ENCODE data around the gene FATE1.
"Not testable (repeated sequence)": the region's sequence is repeated elsewhere in the genome, so short reads cannot be mapped to it uniquely, and the experiment has no call there.

FATE1 gene, protein sequence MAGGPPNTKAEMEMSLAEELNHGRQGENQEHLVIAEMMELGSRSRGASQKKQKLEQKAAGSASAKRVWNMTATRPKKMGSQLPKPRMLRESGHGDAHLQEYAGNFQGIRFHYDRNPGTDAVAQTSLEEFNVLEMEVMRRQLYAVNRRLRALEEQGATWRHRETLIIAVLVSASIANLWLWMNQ

DNA sequence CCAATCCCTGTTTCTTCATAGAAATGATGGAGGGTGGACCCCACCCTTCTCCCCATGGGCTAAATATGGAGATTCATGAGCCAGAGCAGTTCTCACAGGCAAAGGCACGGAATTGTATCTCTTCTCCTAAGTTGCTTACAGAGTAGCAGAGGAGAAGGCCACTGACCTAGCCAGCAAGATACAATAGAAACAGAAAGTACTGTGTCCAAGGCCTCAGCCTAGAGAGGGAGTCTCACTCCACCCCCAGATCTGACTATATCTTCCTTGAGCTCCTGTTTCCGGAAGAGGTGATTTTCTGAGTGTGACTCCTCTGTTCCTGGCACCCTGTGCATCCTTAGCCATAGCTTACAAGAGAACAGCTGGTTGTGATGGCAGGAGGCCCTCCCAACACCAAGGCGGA lies at the start of gene FATE1:
FATE1 (plus strand) TSS at position 284 of the 400 bp plus-strand sequence; CDS start at position 369, 85 bp downstream.
- DNase-seq (ENCODE audit: low read depth) = no peak

DNA sequence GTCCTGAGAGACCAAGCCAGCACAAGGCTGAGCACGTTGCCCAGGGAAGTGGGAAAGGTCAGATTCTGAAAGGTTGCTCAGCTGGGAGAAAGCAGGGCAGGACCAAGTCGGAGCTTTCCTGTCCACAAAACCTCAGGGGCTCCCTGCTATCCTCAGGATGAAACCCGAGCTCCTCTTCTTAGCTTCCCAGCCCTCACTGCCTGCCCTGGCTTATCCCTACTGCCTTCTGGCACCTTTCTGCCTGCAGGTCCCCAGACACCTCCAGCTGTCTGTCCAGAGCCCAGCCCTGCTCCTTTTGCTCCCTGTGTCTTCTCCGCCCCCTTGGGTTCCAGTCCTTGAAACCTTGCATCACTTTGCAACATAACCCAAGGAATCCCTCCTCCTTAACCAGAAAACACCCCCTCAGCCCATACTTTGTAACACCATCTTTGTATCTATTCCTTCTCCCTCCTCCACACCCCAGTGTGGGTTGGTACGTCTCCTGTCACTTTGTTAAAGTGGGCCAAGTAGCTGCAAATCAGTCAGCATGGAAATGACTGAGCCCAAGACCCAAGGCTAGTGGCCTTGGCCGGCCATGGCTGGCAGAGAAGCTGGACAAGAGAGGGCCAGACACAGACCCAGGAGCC lies 40.6 kb upstream of the FATE1 start:
- DNase-seq (ENCODE audit: low read depth) = no peak

DNA sequence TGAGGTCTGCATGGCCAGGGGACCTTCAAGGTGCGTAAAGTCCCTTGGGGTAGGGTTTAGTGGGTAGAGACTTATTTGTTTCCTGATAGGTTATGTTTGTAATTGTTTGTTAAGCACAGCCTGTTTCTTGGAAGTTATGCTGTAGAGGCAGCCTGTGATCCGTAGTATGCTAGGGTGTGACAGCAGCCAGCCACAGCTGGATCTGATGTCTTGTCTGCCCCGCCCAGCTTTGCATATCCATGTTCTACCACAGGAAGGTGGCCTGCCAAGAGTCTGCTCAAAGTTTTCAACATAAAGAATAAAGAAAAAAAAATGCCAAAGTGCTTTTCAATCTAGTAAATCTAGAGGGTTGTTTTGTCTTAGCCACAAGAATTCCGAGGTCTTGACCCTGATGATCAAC lies 39.6 kb upstream of the FATE1 start:
- DNase-seq (ENCODE audit: low read depth) = no peak

DNA sequence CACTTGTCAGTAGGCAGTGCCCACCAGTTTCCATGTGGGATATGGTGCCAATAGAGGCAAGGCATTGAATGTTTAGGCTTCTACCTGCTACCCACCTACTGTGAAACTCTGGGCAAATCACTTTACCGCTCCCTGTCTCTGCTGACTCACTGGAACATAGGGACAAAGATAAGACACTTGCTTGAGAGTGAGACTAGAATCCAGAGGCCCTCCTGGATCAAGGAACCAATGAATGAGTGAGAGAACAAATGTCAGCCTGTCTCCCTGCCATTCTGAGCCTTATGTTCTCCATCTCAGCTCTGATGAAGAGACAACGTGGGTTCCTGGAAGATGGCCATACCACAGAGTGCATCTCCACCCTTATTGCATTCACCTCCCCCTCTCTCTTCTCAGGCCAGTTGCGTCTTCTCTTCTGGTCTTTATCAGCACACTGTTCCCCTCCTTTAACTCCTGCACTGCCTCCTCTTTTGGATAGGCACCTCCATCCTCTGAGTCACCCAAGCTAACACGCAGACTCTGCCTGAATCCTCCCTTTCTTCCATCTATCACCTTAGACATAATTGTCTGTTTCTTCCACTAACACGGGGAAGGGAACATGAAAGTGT lies 35.9 kb upstream of the FATE1 start:
- peak; percentile 3 for DNase-seq (ENCODE audit: low read depth)

DNA sequence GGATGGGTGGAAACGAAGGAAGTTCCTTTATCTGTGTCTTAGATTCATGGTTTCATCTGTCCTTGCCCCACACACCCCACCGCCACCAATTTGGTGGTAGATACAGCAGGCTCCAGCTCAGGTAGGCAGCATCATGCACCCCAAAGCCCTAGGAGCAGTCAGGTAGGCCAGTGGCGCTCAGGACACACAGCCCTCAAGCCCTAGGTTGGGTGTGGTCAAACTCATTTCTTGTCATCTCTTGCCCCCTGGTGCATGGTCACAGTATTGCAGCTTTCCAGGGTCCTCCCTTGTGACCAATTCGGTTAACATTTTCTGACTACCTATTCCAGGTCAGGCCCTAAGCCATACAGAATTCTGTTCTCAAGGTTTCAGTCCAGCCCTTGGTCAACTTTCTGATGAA lies 35.0 kb upstream of the FATE1 start:
- DNase-seq (ENCODE audit: low read depth) = peak; percentile 6

DNA sequence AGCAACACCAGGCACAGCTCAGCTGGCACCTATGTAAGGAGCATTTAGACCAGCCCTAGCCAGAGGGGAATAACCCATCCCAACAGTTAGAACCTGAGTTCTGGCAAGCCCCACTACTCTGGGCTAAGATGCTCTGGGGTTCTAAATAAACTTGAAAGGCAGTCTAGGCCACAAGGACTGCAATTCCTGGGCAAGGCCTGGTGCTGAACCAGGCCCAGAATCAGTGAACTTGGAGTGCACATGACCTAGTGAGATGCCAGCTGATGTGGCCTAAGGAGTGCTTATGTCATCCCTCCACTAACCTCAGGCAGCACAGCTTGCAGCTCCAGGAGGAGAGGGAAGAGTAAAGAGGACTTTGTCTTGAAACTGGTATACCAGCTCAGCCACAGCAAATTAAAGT lies 28.2 kb upstream of the FATE1 start:
- no peak for DNase-seq (ENCODE audit: low read depth)

DNA sequence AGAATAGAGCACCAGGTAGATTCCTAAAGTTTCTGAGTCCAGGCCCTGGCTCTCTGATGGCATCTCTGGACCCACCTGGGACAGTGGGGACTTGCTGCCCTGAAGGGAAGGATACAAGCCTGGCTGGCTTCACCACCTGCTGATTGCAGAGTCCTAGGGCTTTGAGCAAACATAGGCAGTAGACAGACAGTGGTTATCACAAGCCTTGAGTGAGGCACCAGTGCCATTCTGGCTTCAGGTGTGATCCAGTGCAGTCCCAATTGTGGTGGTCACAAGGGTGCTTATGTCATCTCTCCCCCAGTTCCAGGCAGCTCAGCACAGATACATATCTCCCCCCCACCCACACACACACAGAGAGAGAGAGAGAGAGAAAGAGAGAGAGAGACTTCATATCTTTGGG lies 27.1 kb upstream of the FATE1 start:
- no peak for DNase-seq (ENCODE audit: low read depth)

DNA sequence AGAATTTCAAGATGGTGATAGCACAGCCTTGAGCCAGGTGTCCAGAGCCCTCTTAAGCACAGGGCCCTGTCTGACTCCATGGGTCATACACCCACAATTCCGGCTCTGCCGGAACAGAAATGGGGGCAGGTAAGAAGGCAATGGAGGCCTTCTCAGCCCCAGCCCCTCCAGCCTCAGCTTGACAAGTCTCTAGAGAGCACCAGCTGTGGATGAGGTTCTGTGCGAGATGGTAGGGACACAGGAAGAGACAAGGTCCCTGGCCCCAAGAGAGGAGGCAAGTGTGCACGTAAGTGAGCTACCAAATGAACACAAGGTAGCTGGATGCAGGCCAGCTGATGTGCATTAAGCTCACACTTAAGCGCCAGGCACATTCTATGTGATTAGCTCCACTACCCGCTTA lies 23.0 kb upstream of the FATE1 start:
- DNase-seq (ENCODE audit: low read depth) = no peak

DNA sequence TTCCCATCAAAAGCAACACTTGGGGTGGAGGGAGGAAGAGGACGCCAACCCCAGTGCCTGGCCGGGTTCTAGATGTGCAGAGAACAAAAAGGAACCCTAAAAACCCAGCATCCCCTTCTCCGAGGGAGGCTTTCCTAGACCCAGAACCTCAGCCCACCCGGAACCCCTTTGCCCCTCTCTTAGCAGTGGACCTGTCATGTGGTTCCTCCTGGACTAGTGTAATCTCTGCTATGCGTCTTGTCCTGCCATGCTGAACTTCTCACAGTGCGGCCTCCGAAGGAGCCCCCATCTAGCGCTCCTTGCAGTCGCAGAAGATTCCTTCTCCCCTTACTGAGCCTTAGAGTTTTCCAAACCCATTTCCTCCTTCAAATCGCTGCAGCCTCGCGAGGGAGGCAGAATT lies 21.7 kb upstream of the FATE1 start:
- DNase-seq (ENCODE audit: low read depth) = no peak

DNA sequence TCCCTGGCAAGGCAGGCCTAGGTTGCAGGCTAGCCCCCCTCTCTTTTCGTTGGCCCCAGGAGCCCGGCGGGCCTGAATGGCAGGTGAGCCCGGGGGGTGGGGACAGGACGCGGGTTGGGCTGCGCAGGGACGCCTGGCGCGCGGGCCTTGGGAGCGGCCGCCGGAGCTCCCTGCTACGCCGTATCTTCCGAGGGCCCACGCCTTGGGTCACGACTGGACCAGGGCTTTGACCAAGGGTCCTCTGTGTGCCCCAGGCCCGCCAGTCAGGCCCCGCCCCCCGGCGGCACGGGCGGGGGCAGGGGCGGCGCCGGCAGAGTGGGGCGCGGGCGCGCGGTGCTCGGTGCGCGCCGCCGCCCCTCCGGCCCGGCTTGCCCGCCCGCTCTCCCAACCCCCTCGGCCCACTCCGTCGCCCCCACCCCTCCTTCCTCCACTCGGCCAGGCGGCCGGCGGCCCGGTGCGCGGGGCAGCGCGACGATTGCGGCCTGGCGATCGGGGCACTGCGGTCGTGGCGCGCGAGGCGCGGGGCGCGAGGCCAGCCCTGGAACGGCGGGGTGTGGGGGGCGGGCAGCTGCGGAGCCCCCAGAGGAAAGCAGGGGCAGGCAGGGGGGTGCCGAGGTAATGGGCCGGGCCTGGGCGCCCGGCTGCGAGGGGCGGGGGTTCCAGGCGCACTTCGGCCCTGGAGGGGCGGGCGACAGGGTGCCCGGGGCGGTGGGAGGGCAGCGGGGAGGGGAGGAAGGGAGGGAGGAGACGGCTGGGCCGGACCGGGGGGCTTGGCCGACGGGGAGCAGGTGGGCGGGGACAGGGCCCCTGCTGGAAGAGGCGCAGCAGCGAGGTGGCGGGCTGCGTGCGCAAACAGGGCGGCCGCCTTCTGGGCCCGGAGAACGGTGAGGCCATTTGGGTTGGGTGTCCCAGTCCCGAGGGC lies 20.9 kb upstream of the FATE1 start, which contains the start of gene PRRG3:
PRRG3 (plus strand) TSS at position 798 of the 922 bp plus-strand sequence. CDS start 3,357 bp downstream, outside the sequence.
- no peak for DNase-seq (ENCODE audit: low read depth)

DNA sequence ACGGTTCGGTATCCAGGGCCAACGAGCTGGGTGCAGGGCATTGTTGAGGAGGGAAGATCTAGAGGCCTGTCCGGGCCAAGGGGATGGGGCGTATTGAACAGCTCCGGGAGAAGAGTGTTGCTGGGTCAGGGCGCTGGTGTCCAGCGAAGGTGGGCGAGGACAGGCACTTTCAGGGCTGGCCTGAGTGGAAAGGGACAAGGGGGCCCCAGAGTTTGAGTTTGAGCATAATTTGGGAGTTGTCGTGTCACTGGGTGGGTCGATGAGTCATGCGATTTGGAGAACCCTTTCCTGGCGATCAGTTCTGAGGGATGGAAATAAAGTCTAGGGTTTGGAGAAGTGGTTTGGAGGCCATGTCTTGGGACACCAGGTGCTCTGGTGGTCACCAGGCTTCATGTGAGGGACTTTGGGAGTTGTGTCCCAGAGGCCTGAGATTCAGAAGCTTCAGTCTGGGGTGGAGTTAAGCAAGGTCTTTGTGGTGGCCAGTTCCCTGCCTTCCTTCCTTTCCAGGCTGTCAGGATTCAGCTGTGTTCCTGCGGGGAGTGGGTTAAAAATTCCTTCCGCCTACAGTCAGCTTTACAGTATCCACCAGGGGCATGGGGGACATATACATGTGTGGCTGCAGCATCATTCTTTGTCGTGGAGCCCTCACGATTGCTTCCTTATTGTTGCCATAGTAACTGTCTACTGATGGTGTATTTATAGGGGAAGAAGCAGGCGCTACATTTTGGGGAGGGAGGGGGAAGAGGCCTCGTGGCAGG lies 20.1 kb upstream of the FATE1 start:
- no peak for DNase-seq (ENCODE audit: low read depth)

DNA sequence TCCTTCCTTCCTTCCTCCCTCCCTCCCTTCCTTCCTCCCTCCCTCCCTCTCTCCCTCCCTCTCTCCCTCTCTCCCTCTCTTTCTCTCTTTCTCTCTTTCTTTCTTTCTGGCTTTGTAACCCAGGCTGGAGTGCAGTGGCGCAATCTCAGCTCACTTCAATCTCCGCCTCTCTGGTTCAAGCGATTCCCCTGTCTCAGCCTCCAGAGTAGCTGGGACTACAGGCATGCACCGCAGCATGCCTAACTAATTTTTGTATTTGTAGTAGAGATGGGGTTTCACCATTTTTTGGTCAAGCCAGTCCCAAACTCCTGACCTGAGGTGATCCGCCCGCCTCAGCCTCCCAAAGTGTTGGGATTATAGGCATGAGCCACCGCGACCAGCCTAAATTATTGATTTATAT lies 18.8 kb upstream of the FATE1 start:
- DNase-seq (ENCODE audit: low read depth) = not testable (repeated sequence)

DNA sequence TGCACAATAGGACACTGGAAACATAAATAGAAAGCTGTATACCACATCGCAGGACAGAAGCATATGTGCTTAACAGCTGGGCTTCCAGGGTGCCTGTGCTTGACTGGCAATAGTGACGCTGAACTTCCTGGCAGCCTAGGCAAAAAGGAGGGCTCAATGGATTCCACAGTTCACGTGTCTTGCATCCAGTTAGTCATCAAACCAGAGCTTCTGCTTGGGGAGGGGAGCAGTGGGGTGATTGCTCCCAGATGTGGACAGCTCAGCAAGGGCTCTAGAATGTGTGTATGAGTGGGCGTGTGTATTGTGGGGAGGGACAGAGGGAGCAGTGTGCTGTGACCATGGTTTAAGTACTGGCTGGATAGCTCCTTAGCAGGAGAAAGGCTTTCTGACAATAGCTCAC lies 18.3 kb upstream of the FATE1 start:
- DNase-seq (ENCODE audit: low read depth) = no peak

DNA sequence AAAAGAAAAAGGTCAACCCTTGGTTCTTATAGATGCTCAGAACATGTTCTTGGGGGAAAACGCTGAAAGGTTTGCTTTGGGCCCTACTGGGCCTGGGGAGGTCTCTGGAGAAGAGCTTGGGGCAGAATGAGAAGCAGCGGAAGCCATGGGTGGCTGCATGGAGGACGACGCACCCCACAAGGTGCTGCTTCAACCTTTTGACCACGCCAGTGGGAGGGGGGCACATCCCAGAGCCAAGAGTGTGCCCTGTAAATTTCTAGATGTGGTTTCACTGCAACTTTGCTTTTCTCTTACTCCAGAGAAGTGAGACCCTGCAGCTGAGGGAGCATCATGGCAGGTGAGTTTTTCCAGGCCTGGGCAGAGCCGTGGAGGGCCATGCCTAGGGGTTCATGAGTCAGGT lies 17.4 kb upstream of the FATE1 start:
- no peak for DNase-seq (ENCODE audit: low read depth)

DNA sequence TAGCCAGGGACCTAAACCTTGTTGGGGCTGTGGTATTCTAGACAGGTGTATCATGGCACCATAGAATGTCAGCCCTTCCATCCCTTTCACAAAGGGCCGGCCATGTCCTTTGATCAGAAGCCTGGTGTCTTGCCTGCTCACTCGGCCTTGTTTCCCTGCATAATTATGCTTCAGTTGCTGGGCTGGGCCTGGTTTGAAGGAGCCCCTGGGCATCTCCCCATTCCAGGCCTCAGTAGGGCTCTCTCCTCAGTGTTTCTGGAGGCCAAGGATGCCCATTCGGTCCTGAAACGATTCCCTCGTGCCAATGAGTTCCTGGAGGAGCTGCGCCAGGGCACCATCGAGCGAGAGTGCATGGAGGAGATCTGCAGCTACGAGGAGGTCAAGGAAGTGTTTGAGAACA lies 16.1 kb upstream of the FATE1 start:
- DNase-seq (ENCODE audit: low read depth) = no peak

DNA sequence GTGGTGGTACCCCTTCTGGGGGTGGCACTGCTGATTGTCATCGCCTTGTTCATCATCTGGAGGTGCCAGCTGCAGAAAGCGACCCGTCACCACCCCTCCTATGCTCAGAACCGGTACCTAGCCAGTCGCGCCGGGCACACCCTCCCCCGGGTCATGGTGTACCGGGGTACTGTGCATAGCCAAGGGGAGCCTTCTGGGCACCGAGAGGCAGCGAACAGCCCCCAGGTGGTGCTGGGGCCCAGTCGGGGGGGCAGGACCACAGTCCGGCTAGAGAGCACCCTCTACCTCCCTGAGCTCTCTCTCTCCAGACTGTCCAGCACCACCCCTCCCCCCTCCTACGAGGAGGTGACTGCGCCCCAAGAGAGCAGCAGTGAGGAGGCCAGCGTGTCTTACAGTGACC lies 15.3 kb upstream of the FATE1 start:
- no peak for DNase-seq (ENCODE audit: low read depth)

DNA sequence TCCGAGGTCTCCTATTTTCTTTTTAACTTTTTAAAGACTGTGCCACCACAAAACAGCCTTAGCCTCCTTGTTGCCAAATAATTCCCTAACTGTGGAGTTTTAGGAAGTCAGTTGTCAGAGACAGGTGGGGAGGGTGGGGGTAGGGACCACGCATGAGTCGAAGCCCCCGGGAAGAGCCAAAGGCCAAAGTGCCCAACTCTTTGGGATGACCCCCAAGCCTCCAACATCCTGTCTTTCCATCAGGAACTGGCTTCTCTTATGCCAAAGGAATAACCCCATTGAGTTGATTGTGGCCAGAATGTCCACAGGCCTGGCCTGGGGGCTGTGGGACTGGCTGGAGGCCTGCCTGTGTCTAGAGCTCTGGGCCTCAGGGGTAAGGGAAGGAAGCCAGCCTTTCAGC lies 14.8 kb upstream of the FATE1 start:
- no peak for DNase-seq (ENCODE audit: low read depth)

DNA sequence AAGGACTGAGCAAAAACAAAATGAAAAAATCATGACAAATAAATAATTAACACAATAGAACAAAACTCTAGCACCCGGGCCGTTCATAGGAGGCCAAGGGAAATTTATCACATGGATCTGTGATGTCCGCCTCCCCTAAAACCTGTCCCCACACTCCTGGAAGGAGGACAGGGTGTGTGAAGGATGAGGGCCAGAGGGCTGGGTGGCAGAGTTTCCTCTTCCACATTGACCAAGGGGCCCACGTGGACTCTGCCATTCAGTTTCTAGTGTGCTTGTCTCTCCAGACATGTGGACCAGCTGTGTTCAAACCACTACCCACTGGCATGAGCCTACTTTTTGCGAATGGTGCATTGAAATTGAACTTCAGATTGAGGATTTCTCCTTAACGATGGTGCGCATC lies 14.3 kb upstream of the FATE1 start:
- DNase-seq (ENCODE audit: low read depth) = no peak

DNA sequence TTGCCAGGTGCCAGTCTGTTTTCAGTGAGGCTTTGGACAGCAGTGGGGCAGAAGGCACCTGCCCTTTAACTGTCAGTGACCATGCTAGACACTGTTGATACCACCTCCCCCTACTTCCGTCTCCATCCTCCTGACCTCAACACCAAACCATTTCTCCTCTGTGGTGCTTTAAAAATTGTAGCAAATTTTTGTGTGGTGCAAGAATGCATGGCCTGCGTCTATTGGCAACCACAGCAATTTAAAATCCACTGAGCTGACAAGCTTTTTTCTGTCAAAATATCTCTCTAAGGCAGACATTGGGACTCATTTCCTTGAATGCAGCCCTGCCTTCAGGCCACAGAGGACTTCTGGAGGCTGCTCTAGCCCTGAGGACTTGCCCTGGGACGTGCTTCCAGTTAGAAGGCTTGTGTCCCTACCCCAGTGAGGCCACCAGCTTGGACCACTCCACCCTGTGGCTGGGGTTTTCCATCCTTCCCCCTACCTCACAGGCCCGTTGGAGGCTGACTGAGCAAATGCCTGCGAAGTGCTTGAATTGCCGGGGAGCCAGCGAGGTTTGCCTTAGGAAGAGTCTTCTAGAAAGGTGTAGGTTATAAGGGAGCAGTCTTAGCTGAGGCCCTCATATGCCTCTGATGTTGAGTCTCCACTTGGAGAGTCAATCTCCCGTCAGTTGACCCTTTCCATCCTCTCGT lies 13.7 kb upstream of the FATE1 start:
- no peak for DNase-seq (ENCODE audit: low read depth)

DNA sequence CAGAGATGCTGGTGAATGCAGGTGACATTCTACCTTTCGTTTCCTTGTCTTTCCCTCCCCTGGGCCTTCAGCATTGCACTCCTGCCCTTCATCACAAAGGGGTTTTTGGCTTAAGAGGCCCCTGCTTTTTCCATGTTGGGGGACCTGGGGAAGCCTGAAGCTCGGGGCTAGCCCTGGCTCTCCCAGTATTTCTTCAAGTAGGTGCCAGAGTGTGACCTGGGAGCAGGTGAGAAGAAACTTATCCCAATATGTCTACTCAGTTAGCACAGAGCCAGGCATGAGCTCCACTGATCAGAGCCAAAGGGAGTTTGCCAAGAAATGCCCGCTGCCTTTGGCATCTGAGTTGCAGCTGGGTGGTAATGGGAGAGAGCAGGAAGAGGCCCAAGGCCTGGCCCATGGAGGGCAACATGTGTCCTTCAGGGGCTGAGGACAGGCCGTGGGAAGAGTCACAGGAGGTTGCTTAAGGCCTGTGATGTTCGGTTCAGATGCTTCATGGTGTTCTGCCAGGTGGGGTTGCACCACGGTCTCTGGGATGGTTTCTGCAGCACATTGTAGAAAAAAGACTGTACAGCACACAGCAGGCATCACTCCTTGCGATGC lies 13.0 kb upstream of the FATE1 start:
- DNase-seq (ENCODE audit: low read depth) = no peak

DNA sequence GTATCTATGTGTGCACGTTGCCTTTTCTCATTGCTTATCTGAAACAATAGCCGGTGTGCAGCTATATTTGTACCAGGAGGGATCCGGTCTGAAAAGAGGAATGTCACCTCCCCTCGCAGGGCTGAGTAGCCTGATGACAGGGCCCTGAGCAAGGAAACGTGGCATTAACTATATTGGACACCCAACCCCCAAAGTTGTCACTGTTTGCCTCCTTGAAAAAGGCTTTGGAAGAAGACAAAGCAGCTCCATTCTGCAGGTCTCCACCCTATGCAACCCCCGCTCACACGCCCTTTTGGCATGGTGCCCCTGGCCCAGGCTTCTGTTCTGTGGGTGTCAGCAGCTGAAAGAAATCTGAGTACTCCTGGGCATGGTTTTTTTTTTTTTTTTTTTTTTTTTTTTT lies 12.3 kb upstream of the FATE1 start:
- no peak for DNase-seq (ENCODE audit: low read depth)
